IMR-90 (cell line): ENCODE results near the gene PPP6R1. TPM values are rescaled to one million over a fixed set of nuclear protein-coding genes. Genes with fewer than 3 reads are reported as not detected.

Experiments
- ATAC-seq: fragments of 200-7000 bp; cut with Tn5 transposase; 2 replicates; pipeline ENCODE4 v1.9.1; 2020; ENCODE audit warnings: low read depth, mild to moderate bottlenecking, moderate library complexity
- BruUV-seq: library from RNA; stranded (reverse); fragments of 400-500 nt; replicated peaks from 2 replicates; lab custom pipeline; 2021; lab: Mats Ljungman, UMichigan
- CTCF ChIA-PET: fragments of 300-600 bp; formaldehyde crosslinking; extraction: SDS; loops from one replicate; lab custom pipeline; 2021; ENCODE audit warnings: antibody characterized with exemption; lab: Yijun Ruan, JAX
- POLR2A ChIA-PET: fragments of 300-600 bp; sonication (Branson Sonifier 250); formaldehyde crosslinking; loops from one replicate; lab custom pipeline; 2022; ENCODE audit warnings: antibody characterized with exemption; ENCODE audit not compliant: unreplicated experiment; lab: Charles Lee
- DNase-seq: peaks from one replicate; pipeline ENCODE4 v3.0.0; 2013
- H2AFZ ChIP-seq: replicated peaks from 2 replicates; pipeline ENCODE3; 2013; ENCODE audit warnings: low read length, mild to moderate bottlenecking; ENCODE audit not compliant: poor library complexity
- H2AK5ac ChIP-seq: 2 replicates; pipeline ENCODE4 v1.6.1; 2013; ENCODE audit warnings: low read depth, low read length, inconsistent platforms
- H2AK9ac ChIP-seq: replicated peaks from 2 replicates; pipeline ENCODE3; 2013; ENCODE audit warnings: mild to moderate bottlenecking, low read depth, low read length, moderate library complexity; ENCODE audit not compliant: poor library complexity
- H2BK120ac ChIP-seq: 2 replicates; pipeline ENCODE4 v1.6.1; 2013; ENCODE audit warnings: low read depth, low read length, inconsistent platforms
- H2BK15ac ChIP-seq: 3 replicates; pipeline ENCODE4 v1.6.1; 2013; ENCODE audit warnings: low read depth, low read length, inconsistent platforms
- H2BK20ac ChIP-seq: 2 replicates; pipeline ENCODE4 v1.6.1; 2013; ENCODE audit warnings: low read depth, mild to moderate bottlenecking, inconsistent platforms, low read length, moderate library complexity
- H2BK5ac ChIP-seq: 2 replicates; pipeline ENCODE4 v1.6.1; 2013; ENCODE audit warnings: mild to moderate bottlenecking, low read depth, low read length, inconsistent platforms; ENCODE audit not compliant: poor library complexity, severe bottlenecking
- H3K14ac ChIP-seq: replicated peaks from 2 replicates; pipeline ENCODE4 v1.6.1; 2013; ENCODE audit warnings: low read depth, low read length, inconsistent platforms
- H3K18ac ChIP-seq: 2 replicates; pipeline ENCODE4 v1.6.1; 2013; ENCODE audit warnings: low read depth, low read length, control low read depth
- H3K23ac ChIP-seq: 2 replicates; pipeline ENCODE4 v1.6.1; 2013; ENCODE audit warnings: low read depth, low read length, inconsistent platforms
- H3K27ac ChIP-seq: 2 replicates; pipeline ENCODE4 v1.5.1; 2013; ENCODE audit warnings: mild to moderate bottlenecking, control low read depth, low read length; ENCODE audit not compliant: insufficient read depth
- H3K27me3 ChIP-seq: 2 replicates; pipeline ENCODE4 v1.6.1; 2013; ENCODE audit warnings: low read length; ENCODE audit not compliant: control insufficient read depth, insufficient read depth
- H3K36me3 ChIP-seq: 2 replicates; pipeline ENCODE4 v1.6.1; 2013; ENCODE audit warnings: low read length, mixed read lengths; ENCODE audit not compliant: control insufficient read depth, insufficient read depth
- H3K4ac ChIP-seq: 2 replicates; pipeline ENCODE4 v1.6.1; 2013; ENCODE audit warnings: low read depth, low read length, inconsistent platforms
- H3K4me1 ChIP-seq: 2 replicates; pipeline ENCODE4 v1.6.1; 2013; ENCODE audit warnings: low read length, mixed read lengths; ENCODE audit not compliant: control insufficient read depth, insufficient read depth
- H3K4me2 ChIP-seq: 2 replicates; pipeline ENCODE4 v1.6.1; 2013; ENCODE audit warnings: low read depth, mild to moderate bottlenecking, control low read depth, low read length, moderate library complexity
- H3K4me3 ChIP-seq: 2 replicates; pipeline ENCODE4 v1.5.1; 2013; ENCODE audit warnings: low read depth, mild to moderate bottlenecking, control low read depth, low read length, moderate library complexity; ENCODE audit not compliant: insufficient read depth
- H3K56ac ChIP-seq: 2 replicates; pipeline ENCODE4 v1.6.1; 2013; ENCODE audit warnings: low read length, inconsistent platforms; ENCODE audit not compliant: insufficient read depth; ENCODE audit errors: extremely low read depth
- H3K79me1 ChIP-seq, 2 experiments: 2 replicates each; pipeline ENCODE4 v1.6.1; 2013; ENCODE audit warnings: low read length in 2 of 2, inconsistent platforms in 1 of 2, low read depth in 1 of 2
- H3K9ac ChIP-seq: 2 replicates; pipeline ENCODE4 v1.6.1; 2013; ENCODE audit warnings: low read depth, low read length, control low read depth
- H3K9me1 ChIP-seq: 2 replicates; pipeline ENCODE4 v1.6.1; 2013; ENCODE audit warnings: low read length, inconsistent platforms; ENCODE audit not compliant: insufficient read depth
- H3K9me3 ChIP-seq: 2 replicates; pipeline ENCODE4 v1.6.1; 2013; ENCODE audit warnings: low read length; ENCODE audit not compliant: control insufficient read depth, insufficient read depth
- H4K20me1 ChIP-seq: 2 replicates; pipeline ENCODE4 v1.6.1; 2013; ENCODE audit warnings: low read length, inconsistent platforms; ENCODE audit not compliant: insufficient read depth
- H4K5ac ChIP-seq: 2 replicates; pipeline ENCODE4 v1.6.1; 2013; ENCODE audit warnings: mild to moderate bottlenecking, low read depth, low read length, control low read depth
- H4K8ac ChIP-seq, 2 experiments: 2 replicates each; pipeline ENCODE4 v1.6.1; 2013; ENCODE audit warnings: low read depth in 2 of 2, low read length in 2 of 2, control low read depth in 1 of 2, inconsistent platforms in 1 of 2
- H4K91ac ChIP-seq: 2 replicates; pipeline ENCODE4 v1.6.1; 2013; ENCODE audit warnings: low read depth, low read length, inconsistent platforms; ENCODE audit not compliant: insufficient read depth
- CEBPB ChIP-seq: IDR thresholded peaks from 2 replicates; pipeline ENCODE4 v1.6.1; 2012; ENCODE audit warnings: low read depth, low read length, improper control_type of control experiment
- FOS ChIP-seq: fragments of 150-350 bp; IDR thresholded peaks from 2 replicates; pipeline ENCODE4 v1.6.1; 2016; ENCODE audit warnings: low read depth, low read length
- MAZ ChIP-seq: IDR thresholded peaks from 2 replicates; pipeline ENCODE4 v1.6.1; 2012; ENCODE audit warnings: low read depth, mild to moderate bottlenecking, low read length, improper control_type of control experiment, moderate library complexity, borderline replicate concordance
- MXI1 ChIP-seq: IDR thresholded peaks from 2 replicates; pipeline ENCODE4 v1.6.1; 2012; ENCODE audit warnings: low read depth, mild to moderate bottlenecking, low read length, moderate library complexity, borderline replicate concordance
- NFE2L2 ChIP-seq: fragments of 150-350 bp; IDR thresholded peaks from 2 replicates; pipeline ENCODE4 v1.6.1; 2016; ENCODE audit warnings: low read depth, mild to moderate bottlenecking, low read length
- POLR2A ChIP-seq: IDR thresholded peaks from 2 replicates; pipeline ENCODE4 v1.6.1; 2012; ENCODE audit warnings: mild to moderate bottlenecking, low read depth, low read length
- RAD21 ChIP-seq: IDR thresholded peaks from 2 replicates; pipeline ENCODE4 v1.6.1; 2012; ENCODE audit warnings: low read length, improper control_type of control experiment
- RFX5 ChIP-seq: IDR thresholded peaks from 2 replicates; pipeline ENCODE4 v1.8.0; 2012; ENCODE audit warnings: low read depth, mild to moderate bottlenecking, low read length, moderate library complexity
- SMC3 ChIP-seq: fragments of 150-350 bp; IDR thresholded peaks from 2 replicates; pipeline ENCODE4 v1.6.1; 2016; ENCODE audit warnings: low read depth, mild to moderate bottlenecking, antibody characterized with exemption, low read length, moderate library complexity
- WGBS, 2 experiments: methylation state at CpG; one replicate each; pipeline versions ENCODE4 v1.1.5 to v1.1.7; 2013; ENCODE audit warnings: missing lambda C conversion rate in 2 of 2; ENCODE audit not compliant: insufficient read length in 1 of 2; ENCODE audit errors: extremely low coverage in 2 of 2; 5-methylcytosine and 5-hydroxymethylcytosine counted together
- dilution Hi-C: fragments of 300-500 bp; cut with HindIII; formaldehyde crosslinking; loops from one replicate; pipeline ENCODE4 v1.14.3; 2018; ENCODE audit warnings: low sequenced_read_pairs; ENCODE audit not compliant: unreplicated experiment
- in situ Hi-C: fragments of 300-500 bp; cut with MboI; formaldehyde crosslinking; loops from 3 replicates; pipeline ENCODE4 v1.14.3; 2019; ENCODE audit warnings: low sequenced_read_pairs, inconsistent platforms, mixed read lengths
- intact Hi-C: fragments of 100-400 bp; cut with micrococcal nuclease; formaldehyde crosslinking; loops from 2 replicates; pipeline ENCODE4 v1.10.0; 2022
- polyA plus RNA-seq, 3 experiments: library from polyadenylated mRNA; depleted of rRNA; stranded (reverse); fragments of >200 nt; gene quantifications; 2 replicates each; pipeline ENCODE4 v1.2.3, GENCODE V29; 2012; ENCODE audit warnings: low replicate concordance in 1 of 3
- total RNA-seq: library from RNA; depleted of rRNA; stranded (reverse); fragments of >200 nt; gene quantifications from 2 replicates; pipeline ENCODE4 v1.2.3, GENCODE V29; 2012
- TF ChIP-seq, protein P1 (sequence below): fragments of 150-350 bp; IDR thresholded peaks from 2 replicates; pipeline ENCODE4 v1.6.1; 2016; ENCODE audit warnings: low read depth, mild to moderate bottlenecking, low read length, moderate library complexity, borderline replicate concordance
- TF ChIP-seq, protein P2 (sequence below): conservative IDR thresholded peaks from 2 replicates; pipeline ENCODE4 v1.5.1; 2012; ENCODE audit warnings: mild to moderate bottlenecking, low read depth, low read length, improper control_type of control experiment
- TF ChIP-seq, protein P3 (sequence below): fragments of 150-350 bp; IDR thresholded peaks from 2 replicates; pipeline ENCODE4 v1.6.1; 2017; ENCODE audit warnings: mild to moderate bottlenecking, antibody characterized with exemption, low read length, low read depth

Gene PPP6R1
- total and polyA plus RNA-seq, 2 of the 4 experiments (the other 2 are of a cell fraction): 19.9 to 50.2 TPM

DNA sequence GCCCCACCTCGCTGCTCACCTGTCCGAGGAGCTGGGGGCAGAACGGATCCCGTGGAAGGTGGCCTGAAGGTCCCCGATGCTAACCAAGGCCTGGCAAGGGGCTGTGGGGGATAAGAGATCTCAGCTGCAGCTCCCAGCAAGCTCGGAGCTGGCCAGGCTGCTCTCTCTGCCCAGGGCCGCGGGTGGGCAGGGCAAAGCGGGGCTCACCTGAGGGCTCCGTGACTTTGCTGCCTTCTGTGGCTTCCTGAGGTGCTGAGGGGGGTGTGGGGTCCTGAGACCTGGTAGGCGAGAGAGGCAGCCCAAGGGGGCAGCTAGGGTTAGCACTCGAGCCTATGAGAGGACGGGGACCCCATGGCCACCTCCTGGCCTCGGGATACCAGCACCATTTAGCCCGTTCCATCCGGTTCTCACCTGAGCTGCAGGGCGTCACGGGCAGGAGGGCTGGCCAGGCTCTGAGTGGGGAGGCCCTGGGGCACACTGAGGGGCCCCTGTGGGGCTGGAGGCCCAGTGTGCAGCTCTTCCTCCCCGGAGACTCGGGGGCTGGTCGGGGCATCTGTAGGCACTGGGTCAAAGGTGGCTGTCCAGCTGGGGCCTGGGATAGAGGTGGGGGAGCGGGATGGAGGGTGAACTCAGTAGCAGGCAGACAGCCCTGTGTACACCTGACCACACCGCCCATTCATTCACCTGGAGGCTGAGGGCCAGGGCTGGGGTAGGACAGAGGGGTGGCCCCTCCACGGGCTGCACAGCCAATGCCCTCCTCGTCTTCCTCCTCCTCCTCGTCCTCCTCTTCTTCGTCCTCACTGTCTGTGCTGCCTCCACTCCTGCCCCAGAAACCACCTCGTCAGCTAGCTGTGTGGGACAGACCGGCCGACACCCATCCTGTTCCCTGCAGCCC lies 27.2 kb downstream of the PPP6R1 start:
- Histone ChIP-seq H3K9ac (no peak overlapping the region), H3K23ac (no peak overlapping the region), H3K27me3 (no peaks in the 10 kb centered on the region), H2AK5ac (no peak overlapping the region), H3K4ac (no peak overlapping the region), H4K91ac (no peak overlapping the region), H3K56ac (no peak overlapping the region), H3K79me1 (peaks cover 6 to 16% of the 10 kb centered on the region in 2 experiments; a peak in 3 of 4 replicates), H2AK9ac (peak overlapping the region; percentile 42), H3K9me1 (no peaks in the 10 kb centered on the region), H2BK20ac (no peak overlapping the region), H2AFZ (no peak overlapping the region), H2BK15ac (no peak overlapping the region), H3K4me1 (no peaks in the 10 kb centered on the region), H4K8ac (no peak overlapping the region), H3K14ac (no peak overlapping the region), H3K36me3 (peaks cover 62% of the 10 kb centered on the region), H2BK5ac (no peak overlapping the region), H3K18ac (no peak overlapping the region), H4K5ac (no peak overlapping the region), H3K27ac (no peak overlapping the region), H3K9me3 (no peaks in the 10 kb centered on the region), H2BK120ac (no peak overlapping the region), H4K20me1 (peaks cover 15% of the 10 kb centered on the region), H3K4me2 (no peak overlapping the region), H3K4me3 (no peak overlapping the region)
- CTCF ChIA-PET: no interaction called here
- ATAC-seq: no peak
- in situ Hi-C loops: no loop called here
- DNase-seq: no peak
- dilution Hi-C loops: no loop called here
- BruUV-seq: no TSS peak
- POLR2A ChIA-PET: no interaction called here
- no peak for TF ChIP-seq MAZ
- no peak for TF ChIP-seq RFX5
- TF ChIP-seq FOS: no peak
- no peak for TF ChIP-seq RAD21
- TF ChIP-seq, protein P1, sequence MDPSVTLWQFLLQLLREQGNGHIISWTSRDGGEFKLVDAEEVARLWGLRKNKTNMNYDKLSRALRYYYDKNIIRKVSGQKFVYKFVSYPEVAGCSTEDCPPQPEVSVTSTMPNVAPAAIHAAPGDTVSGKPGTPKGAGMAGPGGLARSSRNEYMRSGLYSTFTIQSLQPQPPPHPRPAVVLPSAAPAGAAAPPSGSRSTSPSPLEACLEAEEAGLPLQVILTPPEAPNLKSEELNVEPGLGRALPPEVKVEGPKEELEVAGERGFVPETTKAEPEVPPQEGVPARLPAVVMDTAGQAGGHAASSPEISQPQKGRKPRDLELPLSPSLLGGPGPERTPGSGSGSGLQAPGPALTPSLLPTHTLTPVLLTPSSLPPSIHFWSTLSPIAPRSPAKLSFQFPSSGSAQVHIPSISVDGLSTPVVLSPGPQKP: no peak
- TF ChIP-seq MXI1: no peak
- no peak for TF ChIP-seq SMC3
- TF ChIP-seq, protein P2, sequence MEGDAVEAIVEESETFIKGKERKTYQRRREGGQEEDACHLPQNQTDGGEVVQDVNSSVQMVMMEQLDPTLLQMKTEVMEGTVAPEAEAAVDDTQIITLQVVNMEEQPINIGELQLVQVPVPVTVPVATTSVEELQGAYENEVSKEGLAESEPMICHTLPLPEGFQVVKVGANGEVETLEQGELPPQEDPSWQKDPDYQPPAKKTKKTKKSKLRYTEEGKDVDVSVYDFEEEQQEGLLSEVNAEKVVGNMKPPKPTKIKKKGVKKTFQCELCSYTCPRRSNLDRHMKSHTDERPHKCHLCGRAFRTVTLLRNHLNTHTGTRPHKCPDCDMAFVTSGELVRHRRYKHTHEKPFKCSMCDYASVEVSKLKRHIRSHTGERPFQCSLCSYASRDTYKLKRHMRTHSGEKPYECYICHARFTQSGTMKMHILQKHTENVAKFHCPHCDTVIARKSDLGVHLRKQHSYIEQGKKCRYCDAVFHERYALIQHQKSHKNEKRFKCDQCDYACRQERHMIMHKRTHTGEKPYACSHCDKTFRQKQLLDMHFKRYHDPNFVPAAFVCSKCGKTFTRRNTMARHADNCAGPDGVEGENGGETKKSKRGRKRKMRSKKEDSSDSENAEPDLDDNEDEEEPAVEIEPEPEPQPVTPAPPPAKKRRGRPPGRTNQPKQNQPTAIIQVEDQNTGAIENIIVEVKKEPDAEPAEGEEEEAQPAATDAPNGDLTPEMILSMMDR: no peak
- no peak for TF ChIP-seq NFE2L2
- no peak for TF ChIP-seq POLR2A
- TF ChIP-seq, protein P3, sequence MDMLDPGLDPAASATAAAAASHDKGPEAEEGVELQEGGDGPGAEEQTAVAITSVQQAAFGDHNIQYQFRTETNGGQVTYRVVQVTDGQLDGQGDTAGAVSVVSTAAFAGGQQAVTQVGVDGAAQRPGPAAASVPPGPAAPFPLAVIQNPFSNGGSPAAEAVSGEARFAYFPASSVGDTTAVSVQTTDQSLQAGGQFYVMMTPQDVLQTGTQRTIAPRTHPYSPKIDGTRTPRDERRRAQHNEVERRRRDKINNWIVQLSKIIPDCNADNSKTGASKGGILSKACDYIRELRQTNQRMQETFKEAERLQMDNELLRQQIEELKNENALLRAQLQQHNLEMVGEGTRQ: no peak
- TF ChIP-seq CEBPB: no peak
- 93% methylated on average over 11 of the region's 30 CpGs; no CpG with 5 or more reads in 1 of the 2 experiments for WGBS, 2 experiments
- intact Hi-C loops: no loop called here
